Upper lobe of right lung (tissue), 1 donor: ENCODE measurements around the gene TENM3. TPM values are rescaled to one million over a fixed set of nuclear protein-coding genes. Genes with fewer than 3 reads are reported as not detected.

ENCODE experiments used
- ATAC-seq: fragments of 200-7000 bp; cut with Tn5 transposase; one replicate; pipeline ENCODE4 v1.9.1; 2020; ENCODE audit warnings: mild to moderate bottlenecking, moderate library complexity
- DNase-seq: peaks from one replicate; pipeline ENCODE4 v3.0.0-alpha.2; 2020
- H3K27ac ChIP-seq: fragments of 200-600 bp; one replicate; pipeline ENCODE4 v1.8.0; 2022
- H3K27me3 ChIP-seq: fragments of 200-600 bp; one replicate; pipeline ENCODE4 v1.8.0; 2022; ENCODE audit warnings: mild to moderate bottlenecking
- H3K36me3 ChIP-seq: fragments of 200-600 bp; one replicate; pipeline ENCODE4 v1.8.0; 2022
- H3K4me1 ChIP-seq: fragments of 200-600 bp; one replicate; pipeline ENCODE4 v1.8.0; 2022
- H3K4me3 ChIP-seq: fragments of 200-600 bp; one replicate; pipeline ENCODE4 v1.8.0; 2022; ENCODE audit warnings: mild to moderate bottlenecking
- H3K9me3 ChIP-seq: fragments of 200-600 bp; one replicate; pipeline ENCODE4 v1.8.0; 2022
- CTCF ChIP-seq: fragments of 200-600 bp; IDR thresholded peaks from one replicate; pipeline ENCODE4 v1.8.0; 2022; ENCODE audit warnings: antibody characterized with exemption
- intact Hi-C: fragments of 100-400 bp; cut with DNase I; formaldehyde crosslinking; loops from one replicate; pipeline ENCODE4 v1.11.0; 2022
- total RNA-seq: library from RNA; stranded (reverse); fragmentation: NEBNext Ultra II Directional; extraction: Animal tissue kit (Norgen Biotek cat#: 25700); gene quantifications from one replicate; pipeline ENCODE4 v1.2.1, GENCODE V29; 2021
- donor health status: DM: no; HTN: yes; CAD: no; lungs with severe emphysema.

TENM3 gene
- total RNA-seq, 1 donor from 2014 or later: 5.6 TPM

- H3K4me1 ChIP-seq: no peaks in the 10 kb centered on the region
- ATAC-seq (no peak), DNase-seq (no peak)
- no peak for TF ChIP-seq CTCF
- H3K27ac ChIP-seq: no peak overlapping the region
- H3K27me3 ChIP-seq: no peaks in the 10 kb centered on the region
- no peak overlapping the region for H3K4me3 ChIP-seq
- no peaks in the 10 kb centered on the region for H3K9me3 ChIP-seq
- no peaks in the 10 kb centered on the region for H3K36me3 ChIP-seq
- intact Hi-C loops: no loop called here
Observed at GRCh38 chr4:182261651-182262223, 18.5 kb downstream of the TENM3 start.

GRCh38 chr4:182263562-182263961 is 20.4 kb downstream of the TENM3 start:
- H3K4me3 ChIP-seq: no peak overlapping the region
- intact Hi-C loops: no loop called here

GRCh38 chr4:182264139-182264752 is 21.0 kb downstream of the TENM3 start:
- H3K27me3 ChIP-seq: no peaks in the 10 kb centered on the region
- intact Hi-C loops: no loop called here
- H3K36me3 ChIP-seq: no peaks in the 10 kb centered on the region
- H3K9me3 ChIP-seq: no peaks in the 10 kb centered on the region
- H3K4me1 ChIP-seq: no peaks in the 10 kb centered on the region
- no peak overlapping the region for H3K4me3 ChIP-seq
- ATAC-seq: no peak
- DNase-seq: no peak
- no peak overlapping the region for H3K27ac ChIP-seq
- TF ChIP-seq CTCF: no peak

More at GRCh38 chr4:182263562-182263961, 20.4 kb downstream of the TENM3 start:
- H3K27ac ChIP-seq: no peak overlapping the region
- no peaks in the 10 kb centered on the region for H3K27me3 ChIP-seq
- TF ChIP-seq CTCF: no peak
- DNase-seq (no peak), ATAC-seq (no peak)
- H3K36me3 ChIP-seq: no peaks in the 10 kb centered on the region
- H3K9me3 ChIP-seq: no peaks in the 10 kb centered on the region
- H3K4me1 ChIP-seq: no peaks in the 10 kb centered on the region

- no peaks in the 10 kb centered on the region for H3K36me3 ChIP-seq
- no peak overlapping the region for H3K27ac ChIP-seq
- H3K27me3 ChIP-seq: no peaks in the 10 kb centered on the region
- intact Hi-C loops: no loop called here
- no peaks in the 10 kb centered on the region for H3K9me3 ChIP-seq
- no peak for TF ChIP-seq CTCF
- DNase-seq (no peak), ATAC-seq (no peak)
- no peaks in the 10 kb centered on the region for H3K4me1 ChIP-seq
- H3K4me3 ChIP-seq: no peak overlapping the region
Observed at GRCh38 chr4:182265881-182266280, 22.7 kb downstream of the TENM3 start.

GRCh38 chr4:182267048-182267447 is 23.8 kb downstream of the TENM3 start:
- Histone ChIP-seq H3K36me3 (no peaks in the 10 kb centered on the region), H3K27me3 (no peaks in the 10 kb centered on the region), H3K27ac (no peak overlapping the region), H3K4me3 (no peak overlapping the region), H3K4me1 (no peaks in the 10 kb centered on the region), H3K9me3 (no peaks in the 10 kb centered on the region)
- DNase-seq: no peak
- intact Hi-C loops: no loop called here
- no peak for TF ChIP-seq CTCF
- ATAC-seq: no peak
